GM06990 (cell line): ENCODE data around the gene NKX2-3.

Experiments
- DNase-seq: peaks from one replicate; pipeline ENCODE4 v3.0.0-alpha.2; 2011; ENCODE audit not compliant: insufficient read length; ENCODE audit errors: extremely low read depth
- H3K27me3 ChIP-seq: replicated peaks from 2 replicates; pipeline ENCODE4 v1.6.0; 2011; ENCODE audit warnings: low read length; ENCODE audit not compliant: control insufficient read depth, insufficient read depth
- H3K36me3 ChIP-seq: 2 replicates; pipeline ENCODE4 v1.5.1; 2011; ENCODE audit warnings: low read length; ENCODE audit not compliant: control insufficient read depth, insufficient read depth
- H3K4me3 ChIP-seq: replicated peaks from 2 replicates; pipeline ENCODE4 v1.5.1; 2011; ENCODE audit warnings: low read depth, mild to moderate bottlenecking, control low read depth, low read length
- CTCF ChIP-seq: IDR thresholded peaks from 2 replicates; pipeline ENCODE4 v1.5.1; 2011; ENCODE audit warnings: low read length, control low read depth, mild to moderate bottlenecking, inconsistent platforms; ENCODE audit not compliant: insufficient read depth, poor library complexity, severe bottlenecking

Gene NKX2-3

GRCh38 chr10:99506416-99506815 lies 26.3 kb upstream of the NKX2-3 start:
- no peaks in the 10 kb centered on the region for H3K27me3 ChIP-seq
- TF ChIP-seq CTCF = no peak
- DNase-seq = no peak

DNA sequence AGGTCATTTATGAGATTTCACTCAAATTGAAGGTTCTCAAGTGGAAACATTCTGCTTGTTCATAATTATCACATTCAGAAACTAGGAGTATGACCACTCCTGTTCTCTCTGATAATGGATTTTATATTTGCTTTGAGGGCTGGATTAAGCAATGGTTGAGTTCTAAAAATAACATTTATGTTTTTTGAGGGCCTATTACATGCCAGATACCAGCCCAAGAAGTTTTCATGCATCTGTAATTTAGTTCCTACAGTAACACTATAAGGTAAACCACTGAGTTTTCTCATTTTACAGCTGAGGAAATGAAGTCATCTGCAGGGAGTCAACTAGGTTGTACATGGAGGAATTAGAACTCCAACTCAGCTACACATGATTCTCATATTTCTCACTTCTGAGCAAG lies 25.5 kb upstream of the NKX2-3 start:
- DNase-seq = no peak
- no peak for TF ChIP-seq CTCF
- H3K36me3 ChIP-seq = no peaks in the 10 kb centered on the region
- no peak overlapping the region for H3K4me3 ChIP-seq
- no peaks in the 10 kb centered on the region for H3K27me3 ChIP-seq

More at GRCh38 chr10:99506416-99506815, 26.3 kb upstream of the NKX2-3 start:
- H3K4me3 ChIP-seq = no peak overlapping the region
- no peaks in the 10 kb centered on the region for H3K36me3 ChIP-seq

GRCh38 chr10:99513061-99513460 lies 19.7 kb upstream of the NKX2-3 start:
- no peak for TF ChIP-seq CTCF
- H3K36me3 ChIP-seq = no peaks in the 10 kb centered on the region
- no peaks in the 10 kb centered on the region; the same call in 1 of the 2 replicates for H3K27me3 ChIP-seq
- H3K4me3 ChIP-seq = no peak overlapping the region
- no peak for DNase-seq

DNA sequence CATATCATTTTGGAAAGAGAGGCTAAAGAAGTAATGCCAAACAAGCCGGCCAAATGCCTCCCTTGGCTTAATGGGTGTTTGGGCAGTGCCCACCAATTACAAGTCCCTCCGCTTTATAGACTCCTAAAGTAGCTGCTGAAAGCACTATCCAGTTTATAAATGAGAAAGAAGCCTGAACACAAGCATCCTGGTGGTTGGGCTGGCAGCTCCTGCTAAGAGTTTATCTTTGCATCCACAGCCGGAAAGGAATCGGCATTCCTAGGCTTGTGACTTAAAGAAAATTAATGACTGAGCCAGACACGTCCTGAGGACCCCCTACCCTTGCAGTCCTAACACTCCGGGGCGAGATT lies 13.1 kb upstream of the NKX2-3 start:
- TF ChIP-seq CTCF = no peak
- DNase-seq = no peak
- H3K36me3 ChIP-seq = no peaks in the 10 kb centered on the region
- no peak overlapping the region for H3K4me3 ChIP-seq
- H3K27me3 ChIP-seq = no peaks in the 10 kb centered on the region; the same call in none of the 2 replicates

GRCh38 chr10:99520040-99520846 lies 12.5 kb upstream of the NKX2-3 start:
- Histone ChIP-seq H3K27me3 (no peaks in the 10 kb centered on the region; the same call in none of the 2 replicates), H3K4me3 (no peak overlapping the region), H3K36me3 (no peaks in the 10 kb centered on the region)
- no peak for DNase-seq
- no peak for TF ChIP-seq CTCF
